SK-N-SH (cell line): ENCODE data around the gene CHSY3. TPM values are rescaled to one million over a fixed set of nuclear protein-coding genes. Genes with fewer than 3 reads are reported as not detected.

Experiments used
- CTCF ChIA-PET: fragments of 300-600, 350-600 bp; formaldehyde crosslinking; extraction: SDS; loops from one replicate; lab custom pipeline; 2021; lab: Yijun Ruan, JAX
- POLR2A ChIA-PET: fragments of 350-600 bp; sonication (Branson Sonifier 250); formaldehyde crosslinking; extraction: SDS; loops from one replicate; lab custom pipeline; 2020; ENCODE audit warnings: antibody characterized with exemption, inconsistent platforms; lab: Yijun Ruan, JAX
- DNase-seq: peaks from one replicate; pipeline ENCODE4 v3.0.0; 2012
- H2AFZ ChIP-seq: fragments of 200-600 bp; sonication (generic); 2 replicates; pipeline ENCODE4 v1.8.1; 2016; ENCODE audit warnings: antibody characterized with exemption, mild to moderate bottlenecking, low read depth
- H3F3A ChIP-seq: fragments of 200-600 bp; sonication (generic); replicated peaks from 2 replicates; pipeline ENCODE3; 2016; ENCODE audit warnings: antibody characterized with exemption, mild to moderate bottlenecking; ENCODE audit not compliant: insufficient read depth
- H3K27ac ChIP-seq, 2 experiments: fragments of 200-500 bp in 1 of 2; fragments of 200-600 bp in 1 of 2; sonication (Bioruptor generic) in 1 of 2; sonication (generic), shearing (Covaris generic) in 1 of 2; 2 replicates each; pipeline versions ENCODE4 v1.5.1 to v1.6.1; 2014 to 2016; ENCODE audit warnings: low read depth in 2 of 2, inconsistent platforms in 1 of 2, low read length in 1 of 2, mild to moderate bottlenecking in 1 of 2, mixed read lengths in 1 of 2
- H3K27me3 ChIP-seq: fragments of 200-600 bp; sonication (generic), shearing (Covaris generic); 2 replicates; pipeline ENCODE4 v1.6.1; 2016; ENCODE audit warnings: mixed run types; ENCODE audit not compliant: insufficient read depth
- H3K36me3 ChIP-seq, 2 experiments: fragments of 200-500 bp in 1 of 2; fragments of 200-600 bp in 1 of 2; sonication (Bioruptor generic) in 1 of 2; sonication (generic) in 1 of 2; replicated peaks in 1 of 2; 2 replicates each; pipeline versions ENCODE3 to v1.5.1; 2014 to 2016; ENCODE audit warnings: low read length in 1 of 2, mild to moderate bottlenecking in 1 of 2; ENCODE audit not compliant: insufficient read depth in 2 of 2, control insufficient read depth in 1 of 2
- H3K4me1 ChIP-seq, 2 experiments: fragments of 200-500 bp in 1 of 2; fragments of 200-600 bp in 1 of 2; sonication (Bioruptor generic) in 1 of 2; sonication (generic), shearing (Covaris generic) in 1 of 2; 2 replicates each; pipeline versions ENCODE4 v1.5.1 to v1.6.1; 2014 to 2016; ENCODE audit warnings: low read depth in 1 of 2, low read length in 1 of 2, mixed run types in 1 of 2; ENCODE audit not compliant: insufficient read depth in 2 of 2, control insufficient read depth in 1 of 2
- H3K4me2 ChIP-seq: fragments of 200-600 bp; sonication (generic), shearing (Covaris generic); 2 replicates; pipeline ENCODE4 v1.6.1; 2017; ENCODE audit warnings: mixed run types
- H3K4me3 ChIP-seq, 2 experiments: fragments of 200-500 bp in 1 of 2; fragments of 200-600 bp in 1 of 2; sonication (Bioruptor generic) in 1 of 2; sonication (generic), shearing (Covaris generic) in 1 of 2; 2 replicates each; pipeline versions ENCODE4 v1.5.1 to v1.8.1; 2014 to 2016; ENCODE audit warnings: low read depth in 2 of 2, inconsistent platforms in 1 of 2, low read length in 1 of 2, mild to moderate bottlenecking in 1 of 2, mixed read lengths in 1 of 2, moderate library complexity in 1 of 2
- H3K79me2 ChIP-seq: fragments of 200-600 bp; sonication (generic); 2 replicates; pipeline ENCODE4 v1.8.1; 2017; ENCODE audit warnings: mild to moderate bottlenecking; ENCODE audit not compliant: insufficient read depth
- H3K9ac ChIP-seq: fragments of 200-600 bp; sonication (generic); 2 replicates; pipeline ENCODE4 v1.6.1; 2017; ENCODE audit warnings: mixed run types
- H3K9me2 ChIP-seq: fragments of 200-600 bp; sonication (generic); 2 replicates; pipeline ENCODE4 v1.6.1; 2017; ENCODE audit warnings: mixed run types
- H3K9me3 ChIP-seq: fragments of 200-600 bp; sonication (generic); 2 replicates; pipeline ENCODE4 v1.6.1; 2017; ENCODE audit warnings: mixed run types, mild to moderate bottlenecking, moderate library complexity
- H4K20me1 ChIP-seq: fragments of 200-600 bp; sonication (generic); 2 replicates; pipeline ENCODE4 v1.6.1; 2017; ENCODE audit warnings: mild to moderate bottlenecking, mixed run types; ENCODE audit not compliant: insufficient read depth
- ELF1 ChIP-seq: IDR thresholded peaks from 2 replicates; pipeline ENCODE4 v1.4.0; 2012
- EZH2phosphoT487 ChIP-seq: fragments of 200-600 bp; sonication (generic); IDR thresholded peaks from 2 replicates; pipeline ENCODE4 v1.6.1; 2017; ENCODE audit warnings: low read depth, mixed run types, mild to moderate bottlenecking, antibody characterized with exemption, moderate library complexity, borderline replicate concordance
- GABPA ChIP-seq: IDR thresholded peaks from 2 replicates; pipeline ENCODE4 v1.4.0; 2012; ENCODE audit warnings: low read depth, mild to moderate bottlenecking
- MAX ChIP-seq: IDR thresholded peaks from 2 replicates; pipeline ENCODE4 v1.4.0; 2012; ENCODE audit warnings: low read depth
- MXI1 ChIP-seq: IDR thresholded peaks from 2 replicates; pipeline ENCODE4 v1.6.1; 2012; ENCODE audit warnings: mild to moderate bottlenecking, low read depth, low read length, improper control_type of control experiment
- NFIC ChIP-seq: IDR thresholded peaks from 2 replicates; pipeline ENCODE4 v1.4.0; 2012; ENCODE audit warnings: borderline replicate concordance
- PBX3 ChIP-seq: IDR thresholded peaks from 2 replicates; pipeline ENCODE4; 2012
- RCOR1 ChIP-seq: fragments of 150-350 bp; IDR thresholded peaks from 2 replicates; pipeline ENCODE4 v1.6.1; 2017; ENCODE audit warnings: antibody characterized with exemption, low read length
- SMC3 ChIP-seq: IDR thresholded peaks from 2 replicates; pipeline ENCODE4 v1.6.1; 2012; ENCODE audit warnings: low read depth, low read length, improper control_type of control experiment
- TAF1 ChIP-seq: IDR thresholded peaks from 2 replicates; pipeline ENCODE4 v1.6.1; 2012; ENCODE audit warnings: low read depth, mild to moderate bottlenecking, low read length, moderate library complexity, borderline replicate concordance
- TEAD4 ChIP-seq: IDR thresholded peaks from 2 replicates; pipeline ENCODE4 v1.4.0; 2012; ENCODE audit warnings: mild to moderate bottlenecking, borderline replicate concordance; ENCODE audit not compliant: insufficient read depth
- USF2 ChIP-seq: fragments of 150-350 bp; IDR thresholded peaks from 2 replicates; pipeline ENCODE4 v1.6.1; 2017; ENCODE audit warnings: antibody characterized with exemption, low read length, low read depth, borderline replicate concordance
- WGBS: methylation state at CpG from one replicate; pipeline ENCODE4 v1.1.6; 2017; ENCODE audit warnings: low lambda C conversion rate; 5-methylcytosine and 5-hydroxymethylcytosine counted together
- polyA plus RNA-seq, 3 experiments: library from polyadenylated mRNA; depleted of rRNA; stranded (reverse); fragments of >200 nt; gene quantifications; 2 replicates each; pipeline ENCODE4 v1.2.3, GENCODE V29; 2012

CHSY3 gene
- polyA plus RNA-seq, 1 of the 3 experiments (the other 2 are of a cell fraction), result not detected

GRCh38 chr5:129996896-129997295 is 92.6 kb downstream of the CHSY3 start:
- no peak overlapping the region for H3K4me3 ChIP-seq
- no peaks in the 10 kb centered on the region for H3K36me3 ChIP-seq
- H3K9me2 ChIP-seq, result no peaks in the 10 kb centered on the region
- H3K27me3 ChIP-seq, result no peaks in the 10 kb centered on the region
- ChIA-PET POLR2A (no interaction called here), CTCF (no interaction called here)
- H3K9me3 ChIP-seq, result no peaks in the 10 kb centered on the region
- no peak overlapping the region for H2AFZ ChIP-seq
- no peak overlapping the region for H3K9ac ChIP-seq
- H3F3A ChIP-seq, result no peaks in the 10 kb centered on the region
- H4K20me1 ChIP-seq, result no peaks in the 10 kb centered on the region
- DNase-seq, result no peak
- no peaks in the 10 kb centered on the region for H3K4me1 ChIP-seq
- no peak overlapping the region for H3K4me2 ChIP-seq
- TF ChIP-seq GABPA (no peak), RCOR1 (no peak), EZH2phosphoT487 (no peak), TEAD4 (no peak)
- H3K79me2 ChIP-seq, result no peaks in the 10 kb centered on the region
- no peak overlapping the region for H3K27ac ChIP-seq

GRCh38 chr5:130000460-130000859 is 96.2 kb downstream of the CHSY3 start:
- Histone ChIP-seq H2AFZ (no peak overlapping the region), H3K9me2 (no peaks in the 10 kb centered on the region), H3K4me3 (no peak overlapping the region), H3K36me3 (no peaks in the 10 kb centered on the region), H4K20me1 (no peaks in the 10 kb centered on the region), H3K27me3 (no peaks in the 10 kb centered on the region), H3K4me1 (no peaks in the 10 kb centered on the region), H3K9ac (no peak overlapping the region), H3F3A (no peaks in the 10 kb centered on the region), H3K4me2 (no peak overlapping the region), H3K27ac (no peak overlapping the region), H3K79me2 (no peaks in the 10 kb centered on the region), H3K9me3 (no peaks in the 10 kb centered on the region)
- no peak for DNase-seq
- WGBS, result 8% methylated on average over 4 of the region's 4 CpGs
- CTCF ChIA-PET, result no interaction called here
- POLR2A ChIA-PET, result no interaction called here
- TF ChIP-seq NFIC (no peak), TEAD4 (no peak), PBX3 (no peak), GABPA (no peak), MXI1 (no peak), RCOR1 (no peak), USF2 (no peak), MAX (no peak), ELF1 (no peak), SMC3 (no peak), TAF1 (no peak)
